ENCODE results near the gene LEMD2.

GRCh38 chr6:33740204-33740608 is 48.7 kb downstream of the LEMD2 start:
- TF ChIP-seq CTCF (conservative IDR thresholded peaks at IDR 0.05 in 1 of 2, IDR thresholded peaks at IDR 0.05 in 1 of 2; ENCODE audit: low read depth in 1 of 2, low read length in 2 of 2), result no peak
- no peak for TF ChIP-seq EZH2 (IDR thresholded peaks at IDR 0.05; ENCODE audit: low read length, missing control alignments)
